K562 (cell line): ENCODE results near the gene IMPG1. TPM values are rescaled to one million over a fixed set of nuclear protein-coding genes. Genes with fewer than 3 reads are reported as not detected.

Experiments
- ATAC-seq: fragments of 200-7000 bp; cut with Tn5 transposase; 3 replicates; pipeline ENCODE4 v1.9.1; 2020; ENCODE audit warnings: moderate library complexity
- BruUV-seq: library from RNA; stranded (reverse); fragments of 400-500 nt; replicated peaks from 2 replicates; lab custom pipeline; 2021; lab: Mats Ljungman, UMichigan
- CTCF ChIA-PET: fragments of 300-600 bp; formaldehyde crosslinking; extraction: SDS; loops from one replicate; lab custom pipeline; 2021; ENCODE audit warnings: low intra/inter-chr PET ratio; lab: Yijun Ruan, JAX
- POLR2A ChIA-PET: fragments of 300-600, 350-650 bp; sonication (Branson Sonifier 250); formaldehyde crosslinking; extraction: SDS; loops from one replicate; lab custom pipeline; 2021; ENCODE audit warnings: antibody characterized with exemption, inconsistent platforms; lab: Yijun Ruan, JAX
- DNase-seq, 4 experiments: peaks; one replicate each; pipeline versions ENCODE4 v3.0.0 to v3.0.0-alpha.2; 2011 to 2018; ENCODE audit warnings: low spot score in 3 of 4, mixed read lengths in 3 of 4; ENCODE audit errors: extremely low read depth in 1 of 4
- FAIRE-seq: peaks from 2 replicates; lab custom pipeline; 2011; peaks lifted over from hg19 to GRCh38; lab: Jason Lieb, UNC
- H2AFZ ChIP-seq: 2 replicates; pipeline ENCODE4 v1.6.0; 2011; ENCODE audit warnings: low read depth, low read length, control low read depth, inconsistent platforms
- H3K27ac ChIP-seq: fragments of 200-600 bp; 3 replicates; pipeline ENCODE4 v1.8.0; 2011; ENCODE audit warnings: low read depth, mild to moderate bottlenecking, control low read depth, inconsistent platforms, low read length, moderate library complexity, mixed read lengths; ENCODE audit errors: extremely low read depth
- H3K27me3 ChIP-seq, 2 experiments: fragments of 300-600 bp in 1 of 2; 2 replicates in 1 of 2; 3 replicates in 1 of 2; pipeline versions ENCODE4 v1.6.0 to v1.8.0; 2011; ENCODE audit warnings: inconsistent platforms in 2 of 2, low read length in 2 of 2, mild to moderate bottlenecking in 1 of 2, mixed read lengths in 1 of 2, moderate library complexity in 1 of 2; ENCODE audit not compliant: control insufficient read depth in 2 of 2, insufficient read depth in 2 of 2
- H3K36me3 ChIP-seq: fragments of 300-600 bp; 3 replicates; pipeline ENCODE4 v1.8.0; 2011; ENCODE audit warnings: mild to moderate bottlenecking, low read length, inconsistent platforms; ENCODE audit not compliant: control insufficient read depth, insufficient read depth
- H3K4me1 ChIP-seq, 2 experiments: fragments of 200-600 bp in 1 of 2; replicated peaks in 1 of 2; 2 replicates in 1 of 2; 3 replicates in 1 of 2; pipeline versions ENCODE4 v1.5.1 to v1.8.0; 2011; ENCODE audit warnings: inconsistent platforms in 2 of 2, low read length in 2 of 2, mild to moderate bottlenecking in 1 of 2, mixed read lengths in 1 of 2, moderate library complexity in 1 of 2; ENCODE audit not compliant: control insufficient read depth in 2 of 2, insufficient read depth in 2 of 2
- H3K4me2 ChIP-seq: 2 replicates; pipeline ENCODE4 v1.6.1; 2011; ENCODE audit warnings: low read length, control low read depth, inconsistent platforms, mixed read lengths; ENCODE audit not compliant: insufficient read depth
- H3K4me3 ChIP-seq: fragments of 200-600 bp; sonication (generic), shearing (Covaris generic); 2 replicates; pipeline ENCODE4 v1.5.1; 2016; ENCODE audit warnings: control low read depth, inconsistent platforms
- H3K79me2 ChIP-seq: fragments of 200-600 bp; 3 replicates; pipeline ENCODE4 v1.8.0; 2011; ENCODE audit warnings: low read length, inconsistent platforms; ENCODE audit not compliant: control insufficient read depth, insufficient read depth
- H3K9ac ChIP-seq, 2 experiments: 2 replicates each; pipeline versions ENCODE4 v1.6.0 to v1.6.1; 2011; ENCODE audit warnings: low read depth in 2 of 2, low read length in 2 of 2, control low read depth in 1 of 2, inconsistent platforms in 1 of 2, mild to moderate bottlenecking in 1 of 2, mixed read lengths in 1 of 2; ENCODE audit not compliant: insufficient read depth in 1 of 2
- H3K9me1 ChIP-seq: one replicate; pipeline ENCODE4 v1.6.0; 2011; ENCODE audit warnings: inconsistent platforms, mild to moderate bottlenecking, low read length, moderate library complexity; ENCODE audit not compliant: control insufficient read depth, insufficient read depth
- H3K9me3 ChIP-seq: replicated peaks from 2 replicates; pipeline ENCODE4 v1.5.1; 2011; ENCODE audit warnings: low read depth, low read length, inconsistent platforms; ENCODE audit not compliant: control insufficient read depth, insufficient read depth
- H4K20me1 ChIP-seq: replicated peaks from 2 replicates; pipeline ENCODE4 v1.6.1; 2011; ENCODE audit warnings: low read length, inconsistent platforms, mixed read lengths; ENCODE audit not compliant: control insufficient read depth, insufficient read depth
- FOXP4 ChIP-seq: sonication (generic); formaldehyde crosslinking; IDR thresholded peaks from 2 replicates; pipeline ENCODE4 v1.8.0; 2022; ENCODE audit warnings: mild to moderate bottlenecking, missing genetic modification reagents, borderline replicate concordance
- KLF16 ChIP-seq: IDR thresholded peaks from 2 replicates; pipeline ENCODE4 v1.6.1; 2016; ENCODE audit warnings: antibody characterized with exemption
- TCF7L2 ChIP-seq: fragments of 150-350 bp; IDR thresholded peaks from 2 replicates; pipeline ENCODE4 v1.6.1; 2016; ENCODE audit warnings: low read depth, mild to moderate bottlenecking, low read length, moderate library complexity
- ZNF197 ChIP-seq: fragments of 200-800 bp; sonication (Bioruptor generic); IDR thresholded peaks from 2 replicates; pipeline ENCODE4 v1.6.1; 2016; ENCODE audit warnings: low read depth, missing genetic modification characterization, missing compliant biosample characterization
- ZNF511 ChIP-seq: sonication (generic); formaldehyde crosslinking; IDR thresholded peaks from 2 replicates; pipeline ENCODE4 v1.8.0; 2022; ENCODE audit warnings: mild to moderate bottlenecking, missing genetic modification reagents
- ZNF707 ChIP-seq: fragments of 250-450 bp; sonication (Bioruptor Pico); conservative IDR thresholded peaks from 2 replicates; pipeline ENCODE4 v1.8.0; 2022; ENCODE audit warnings: inconsistent platforms, mild to moderate bottlenecking, moderate library complexity
- WGBS: fragments of 100-300 bp; shearing (Covaris generic); methylation state at CpG from one replicate; pipeline ENCODE4 v1.1.6; 2016; ENCODE audit warnings: low coverage, mixed read lengths; ENCODE audit not compliant: insufficient coverage; ENCODE audit errors: missing lambda C conversion rate; 5-methylcytosine and 5-hydroxymethylcytosine counted together
- in situ Hi-C: fragments of 300-500 bp; cut with MboI; formaldehyde crosslinking; loops from 4 replicates; pipeline ENCODE4 v1.15.0; 2018; ENCODE audit warnings: inconsistent platforms, mixed read lengths
- intact Hi-C: fragments of 100-400 bp; cut with micrococcal nuclease; formaldehyde crosslinking; loops from 2 replicates; pipeline ENCODE4 v1.14.2; 2022
- polyA plus RNA-seq, 8 experiments: library from polyadenylated mRNA; depleted of rRNA in 4 of 8; stranded (reverse) in 5 of 8; unstranded in 3 of 8; fragments of >200 nt; fragmentation: Nextera tagmentation in 2 of 8; fragmentation: Illumina TruSeq in 1 of 8; extraction: Ambion mirVana in 2 of 8; extraction: Trizol in 1 of 8; gene quantifications; 2 replicates each; pipeline versions ENCODE4 v1.2.1 to v1.2.3, GENCODE V29; 2011 to 2014; ENCODE audit warnings: inconsistent platforms in 1 of 8, missing spikeins in 1 of 8
- total RNA-seq, 7 experiments: library from RNA; depleted of rRNA in 6 of 7; stranded (reverse); fragments of >200 nt in 6 of 7; fragmentation: Illumina TruSeq in 2 of 7; extraction: Trizol in 2 of 7; gene quantifications; 2 replicates each; pipeline versions ENCODE4 v1.2.1 to v1.2.3, GENCODE V29; 2011 to 2021; ENCODE audit warnings: low replicate concordance in 1 of 7

IMPG1 gene
- total and polyA plus RNA-seq, 9 of the 15 experiments (the other 6 are each of a cell fraction or from before 2014, with no cell fraction given), result not detected

GRCh38 chr6:75935473-75935793, 137.0 kb downstream of the IMPG1 start:
- no peak overlapping the region for H3K4me2 ChIP-seq
- WGBS, result 36% methylated on average over 6 of the region's 12 CpGs
- H3K27me3 ChIP-seq, result no peaks in the 10 kb centered on the region
- TF ChIP-seq ZNF197 (CRISPR knock-in tag) (no peak), ZNF707 (CRISPR knock-in tag) (no peak), TCF7L2 (no peak), KLF16 (no peak), ZNF511 (CRISPR knock-in tag) (no peak), FOXP4 (CRISPR knock-in tag) (no peak)
- CTCF ChIA-PET, result no interaction called here
- in situ Hi-C loops, result loop anchor here (25.0 kb wide), 1 partner anchor 1527 kb away; the partner anchor contains the start of gene HTR1B
- POLR2A ChIA-PET, result no interaction called here
- H3K4me3 ChIP-seq, result no peak overlapping the region
- no peaks in the 10 kb centered on the region for H4K20me1 ChIP-seq
- FAIRE-seq (no peak), DNase-seq (no peak), ATAC-seq (no peak)
- BruUV-seq, result no TSS peak
- intact Hi-C loops, result loop anchor here (2.0 to 10.0 kb wide), 4 partner anchors 43 to 1521 kb away; no protein-coding TSS in a partner anchor
- H3K4me1 ChIP-seq, result peaks cover 0 to 6% of the 10 kb centered on the region in 2 experiments; a peak in 2 of 5 replicates
- H2AFZ ChIP-seq, result no peak overlapping the region
- H3K36me3 ChIP-seq, result no peaks in the 10 kb centered on the region
- H3K9me3 ChIP-seq, result no peaks in the 10 kb centered on the region
- H3K27ac ChIP-seq, result no peak overlapping the region
- no peaks in the 10 kb centered on the region for H3K9me1 ChIP-seq
- H3K9ac ChIP-seq, result peak overlapping the region in 1 of 2 experiments; percentile 45; a peak in 1 of 4 replicates
- no peaks in the 10 kb centered on the region for H3K79me2 ChIP-seq
